Embryonic facial prominence (tissue), 1 donor: ENCODE data around the gene FGFR2.

Experiments used
- DNase-seq: peaks from one replicate; pipeline ENCODE4 v3.0.0-alpha.2; 2016; ENCODE audit errors: extremely low spot score

The FGFR2 gene

GRCh38 chr10:121590772-121591171 is 7.5 kb downstream of the FGFR2 start:
- no peak for DNase-seq

GRCh38 chr10:121589553-121589952 is 8.7 kb downstream of the FGFR2 start:
- no peak for DNase-seq

- no peak for DNase-seq
Observed at GRCh38 chr10:121583857-121584256, 14.4 kb downstream of the FGFR2 start.

GRCh38 chr10:121583258-121583657 is 15.0 kb downstream of the FGFR2 start:
- no peak for DNase-seq

- DNase-seq: no peak
Observed at GRCh38 chr10:121580276-121581116, 17.7 kb downstream of the FGFR2 start.

GRCh38 chr10:121579656-121580055 is 18.6 kb downstream of the FGFR2 start:
- DNase-seq: no peak

GRCh38 chr10:121578965-121579364 is 19.3 kb downstream of the FGFR2 start:
- no peak for DNase-seq

- DNase-seq: no peak
Observed at GRCh38 chr10:121578298-121578697, 19.9 kb downstream of the FGFR2 start.

- DNase-seq: no peak
Observed at GRCh38 chr10:121577568-121577967, 20.7 kb downstream of the FGFR2 start.

- no peak for DNase-seq
Observed at GRCh38 chr10:121576139-121576538, 22.1 kb downstream of the FGFR2 start.

- no peak for DNase-seq
Observed at GRCh38 chr10:121574519-121575166, 23.6 kb downstream of the FGFR2 start.

GRCh38 chr10:121573538-121573941 is 24.7 kb downstream of the FGFR2 start:
- DNase-seq: no peak

GRCh38 chr10:121572859-121573537 is 25.2 kb downstream of the FGFR2 start:
- DNase-seq: no peak

GRCh38 chr10:121570315-121570714 is 27.9 kb downstream of the FGFR2 start:
- DNase-seq: no peak

- no peak for DNase-seq
Observed at GRCh38 chr10:121568275-121568674, 30.0 kb downstream of the FGFR2 start.

- DNase-seq: no peak
Observed at GRCh38 chr10:121567569-121567968, 30.7 kb downstream of the FGFR2 start.

GRCh38 chr10:121566755-121567154 is 31.5 kb downstream of the FGFR2 start:
- DNase-seq: no peak

GRCh38 chr10:121559326-121560026 is 38.8 kb downstream of the FGFR2 start:
- DNase-seq: no peak

- no peak for DNase-seq
Observed at GRCh38 chr10:121558238-121558637, 40.0 kb downstream of the FGFR2 start.

GRCh38 chr10:121556918-121557573 is 41.2 kb downstream of the FGFR2 start:
- DNase-seq: no peak

GRCh38 chr10:121556455-121556854 is 41.8 kb downstream of the FGFR2 start:
- no peak for DNase-seq
